Heart left ventricle (tissue), 16 donors: Measurements from ENCODE around the gene CS. TPM values are rescaled to one million over a fixed set of nuclear protein-coding genes. Genes with fewer than 3 reads are reported as not detected.
A peak's percentile ranks its signal among the peaks of the same experiment; 100 is the strongest.

Experiments used
- ATAC-seq, 4 donors: fragments of 200-7000 bp; cut with Tn5 transposase; one replicate each; pipeline ENCODE4 v1.9.1; 2020 to 2022; ENCODE audit warnings: moderate library complexity in 4 of 4, mild to moderate bottlenecking in 3 of 4, moderate number of reproducible peaks in 1 of 4
- DNase-seq, 5 donors: peaks; one replicate each; pipeline ENCODE4 v3.0.0-alpha.2; 2020
- H3K27ac ChIP-seq, 12 donors: fragments of 200-600 bp; sonication (generic) in 4 of 12; one replicate each; pipeline versions ENCODE4 v1.5.0 to v1.8.0; 2016 to 2022; ENCODE audit warnings: mild to moderate bottlenecking in 2 of 12
- H3K27me3 ChIP-seq, 9 donors: fragments of 200-600 bp; sonication (generic) in 2 of 9; one replicate each; pipeline versions ENCODE4 v1.5.1 to v1.8.0; 2016 to 2022; ENCODE audit warnings: mild to moderate bottlenecking in 3 of 9
- H3K36me3 ChIP-seq, 9 donors: fragments of 200-600 bp; sonication (generic) in 2 of 9; one replicate each; pipeline versions ENCODE4 v1.5.0 to v1.8.0; 2018 to 2022; ENCODE audit warnings: mild to moderate bottlenecking in 2 of 9
- H3K4me1 ChIP-seq, 12 donors: fragments of 200-600 bp; sonication (generic) in 4 of 12; one replicate each; pipeline versions ENCODE4 v1.5.0 to v1.8.0; 2016 to 2022; ENCODE audit warnings: mild to moderate bottlenecking in 3 of 12
- H3K4me3 ChIP-seq, 12 donors: fragments of 200-600 bp; sonication (generic) in 4 of 12; one replicate each; pipeline versions ENCODE4 v1.5.0 to v1.8.0; 2017 to 2022; ENCODE audit warnings: mild to moderate bottlenecking in 9 of 12, moderate library complexity in 4 of 12
- H3K9me3 ChIP-seq, 12 donors: fragments of 200-600 bp; sonication (generic) in 4 of 12; one replicate each; pipeline versions ENCODE4 v1.5.0 to v1.8.0; 2016 to 2022; ENCODE audit warnings: mild to moderate bottlenecking in 1 of 12
- POLR2A ChIP-seq, 2 donors: fragments of 450-650 bp; IDR thresholded peaks; one replicate each; pipeline ENCODE4 v1.6.1; 2017; ENCODE audit warnings: antibody characterized with exemption in 2 of 2, mild to moderate bottlenecking in 2 of 2, moderate library complexity in 2 of 2
- WGBS, 4 donors: extraction: QIAGEN DNeasy Blood & Tissue Kit in 2 of 4; methylation state at CpG; one replicate each; pipeline versions ENCODE4 v1.1.5 to v1.1.7; 2013 to 2018; 5-methylcytosine and 5-hydroxymethylcytosine counted together
- intact Hi-C, 10 donors: fragments of 100-400 bp; cut with DNase I; formaldehyde crosslinking; loops; one replicate each; pipeline versions ENCODE4 v1.11.1 to v1.14.2; 2022
- polyA plus RNA-seq, 2 donors: library from polyadenylated mRNA; stranded (reverse); fragments of 200-250 nt; gene quantifications; one replicate each; pipeline ENCODE4 v1.2.3, GENCODE V29; 2013
- total RNA-seq, 9 donors: library from RNA; depleted of rRNA in 2 of 9; stranded (reverse); fragments of >200 nt in 2 of 9; fragmentation: NEBNext Ultra II Directional in 3 of 9; extraction: Animal tissue kit (Norgen Biotek cat#: 25700) in 3 of 9; gene quantifications; one replicate each; pipeline versions ENCODE4 v1.1.0 to v1.2.4, GENCODE V29; 2016 to 2023
- TF ChIP-seq, protein P1 (sequence below), 12 donors: fragments of 200-600 bp; sonication (generic) in 4 of 12; IDR thresholded peaks; one replicate each; pipeline versions ENCODE4 v1.5.0 to v1.8.0; 2018 to 2022; ENCODE audit warnings: antibody characterized with exemption in 12 of 12, mild to moderate bottlenecking in 5 of 12
- donor health status: ischemic (EF 13 %, LVEDD 7.1; RV severe dilation, severe dysfunction).
- donor health status: healthy with polysubstance abuse.
- donor health status: DM: no; HTN: yes; CAD: no.
- donor health status: DM: no; HTN: no; CAD: no.
- donor health status: ischemic (EF 25% LVEDD 6.9; RV normal size, moderate dysfunction).
- donor health status: ischemic (EF 25% LVEDD 5.7; RV mildly dilated, moderate dysfunction).
- donor health status: healthy.
- donor health status: DM: yes; HTN: yes; CAD: no.
- donor health status: ischemic (EF 35%, LVEDD 5.7; RV mildly dilated, moderate dysfunction).
- donor health status: nonischemic (EF 11% LVEDD 7.7; RV severe dilation, severe dysfunction).
- donor health status: DM: yes; HTN: yes; CAD: no.
- donor health status: PGD.
- donor health status: ischemic (EF 29% LVEDD 5.4; RV normal size, mild dysfunction).
- donor health status: nonischemic (EF 23%, LVEDD 6.1; RV moderate dilation, normal function).

CS gene
- total and polyA plus RNA-seq, 11 donors = 165 to 866 (median 572) TPM

DNA sequence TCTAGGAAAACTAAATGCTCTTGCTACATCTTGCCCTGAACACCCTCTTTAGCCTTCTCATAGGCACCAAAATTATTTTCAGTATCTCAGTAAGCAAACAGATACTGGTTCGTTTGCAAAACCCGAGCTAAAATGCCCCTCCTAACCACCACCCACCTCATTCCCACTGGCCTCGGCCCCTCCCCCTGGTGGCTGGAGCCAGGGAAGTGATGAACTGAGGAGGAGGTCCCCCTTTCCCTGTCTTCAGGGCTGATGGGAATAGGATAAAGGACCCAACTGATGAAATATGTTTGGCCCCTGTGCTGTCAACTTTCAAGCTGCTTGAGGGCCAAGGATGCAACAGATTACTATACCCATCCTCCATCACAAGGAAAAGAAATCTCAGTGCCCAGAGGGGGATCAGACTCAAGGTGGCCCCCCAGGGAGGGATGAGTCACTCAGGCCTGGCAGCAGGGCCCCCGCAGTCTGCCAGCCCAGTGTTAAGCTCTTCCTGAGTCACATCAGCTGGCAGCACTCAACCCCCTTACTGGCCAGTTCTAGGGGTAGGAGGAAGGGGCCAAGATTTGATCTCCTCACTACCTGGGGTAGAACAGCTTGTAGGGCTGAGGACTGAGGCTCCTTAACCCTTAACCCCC, 43.7 kb downstream of the CS start:
- no peak for TF ChIP-seq POLR2A (IDR thresholded peaks at IDR 0.05)
- TF ChIP-seq, protein P1, sequence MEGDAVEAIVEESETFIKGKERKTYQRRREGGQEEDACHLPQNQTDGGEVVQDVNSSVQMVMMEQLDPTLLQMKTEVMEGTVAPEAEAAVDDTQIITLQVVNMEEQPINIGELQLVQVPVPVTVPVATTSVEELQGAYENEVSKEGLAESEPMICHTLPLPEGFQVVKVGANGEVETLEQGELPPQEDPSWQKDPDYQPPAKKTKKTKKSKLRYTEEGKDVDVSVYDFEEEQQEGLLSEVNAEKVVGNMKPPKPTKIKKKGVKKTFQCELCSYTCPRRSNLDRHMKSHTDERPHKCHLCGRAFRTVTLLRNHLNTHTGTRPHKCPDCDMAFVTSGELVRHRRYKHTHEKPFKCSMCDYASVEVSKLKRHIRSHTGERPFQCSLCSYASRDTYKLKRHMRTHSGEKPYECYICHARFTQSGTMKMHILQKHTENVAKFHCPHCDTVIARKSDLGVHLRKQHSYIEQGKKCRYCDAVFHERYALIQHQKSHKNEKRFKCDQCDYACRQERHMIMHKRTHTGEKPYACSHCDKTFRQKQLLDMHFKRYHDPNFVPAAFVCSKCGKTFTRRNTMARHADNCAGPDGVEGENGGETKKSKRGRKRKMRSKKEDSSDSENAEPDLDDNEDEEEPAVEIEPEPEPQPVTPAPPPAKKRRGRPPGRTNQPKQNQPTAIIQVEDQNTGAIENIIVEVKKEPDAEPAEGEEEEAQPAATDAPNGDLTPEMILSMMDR (IDR thresholded peaks at IDR 0.05) = peak in 1 of 12 donors; percentile 5
- peak overlapping the region in 1 of 12 donors; percentile 5 for H3K27ac ChIP-seq
- H3K9me3 ChIP-seq = no peaks in the 10 kb centered on the region
- H3K36me3 ChIP-seq = peaks cover 0 to 56% (median 50%) of the 10 kb centered on the region in 9 donors
- H3K4me1 ChIP-seq = peaks cover 5 to 29% (median 23%) of the 10 kb centered on the region in 12 donors
- DNase-seq (peak in 1 of 5 donors; percentile 35), ATAC-seq (no peak)
- no peaks in the 10 kb centered on the region for H3K27me3 ChIP-seq
- peak overlapping the region in 4 of 12 donors; percentile 85 to 99 (median 96) for H3K4me3 ChIP-seq
- intact Hi-C loops = loop anchor here in 4 of 10 donors (5.0 kb wide), 1 partner anchor 34 kb away; the partner anchor contains the start of genes NABP2 (in 4 of the 4) and RNF41 (in 4 of the 4)
- WGBS, 4 donors = 36 to 46% (median 41%) methylated on average over 4 of the region's 4 CpGs

DNA sequence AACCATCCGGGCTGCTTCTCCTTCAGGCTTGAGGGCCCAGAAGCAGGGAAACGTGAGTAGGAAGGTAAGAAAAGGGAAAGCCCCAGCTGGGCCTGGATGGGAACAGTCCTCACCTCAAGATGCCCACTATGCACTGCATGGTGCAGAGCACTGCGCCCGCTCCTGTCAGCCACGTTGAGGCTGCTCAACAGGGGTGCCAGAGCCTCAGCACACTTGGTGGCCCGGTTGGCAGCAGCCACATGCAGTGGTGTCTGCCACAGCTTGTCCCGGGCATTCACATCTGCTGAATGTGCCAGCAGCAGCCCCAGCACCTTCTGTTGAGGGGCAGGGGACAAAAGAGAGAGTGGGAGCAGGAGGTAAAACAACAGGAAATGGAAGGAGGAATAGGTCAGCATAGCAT, 44.5 kb downstream of the CS start:
- WGBS, 4 donors = 86 to 90% (median 87%) methylated on average over 7 of the region's 7 CpGs
- ATAC-seq (no peak), DNase-seq (peak in 1 of 5 donors; percentile 7)
- peaks cover 0 to 64% (median 58%) of the 10 kb centered on the region in 9 donors for H3K36me3 ChIP-seq
- no peak overlapping the region for H3K4me3 ChIP-seq
- no peaks in the 10 kb centered on the region for H3K27me3 ChIP-seq
- no peak overlapping the region for H3K27ac ChIP-seq
- intact Hi-C loops = loop anchor here in 4 of 10 donors (5.0 kb wide), 1 partner anchor 33 kb away; the partner anchor contains the start of genes NABP2 (in 4 of the 4) and RNF41 (in 4 of the 4)
- no peaks in the 10 kb centered on the region for H3K9me3 ChIP-seq
- peaks cover 5 to 29% (median 23%) of the 10 kb centered on the region in 12 donors for H3K4me1 ChIP-seq
- TF ChIP-seq POLR2A (IDR thresholded peaks at IDR 0.05) = no peak
- TF ChIP-seq, protein P1 (IDR thresholded peaks at IDR 0.05) = no peak

DNA sequence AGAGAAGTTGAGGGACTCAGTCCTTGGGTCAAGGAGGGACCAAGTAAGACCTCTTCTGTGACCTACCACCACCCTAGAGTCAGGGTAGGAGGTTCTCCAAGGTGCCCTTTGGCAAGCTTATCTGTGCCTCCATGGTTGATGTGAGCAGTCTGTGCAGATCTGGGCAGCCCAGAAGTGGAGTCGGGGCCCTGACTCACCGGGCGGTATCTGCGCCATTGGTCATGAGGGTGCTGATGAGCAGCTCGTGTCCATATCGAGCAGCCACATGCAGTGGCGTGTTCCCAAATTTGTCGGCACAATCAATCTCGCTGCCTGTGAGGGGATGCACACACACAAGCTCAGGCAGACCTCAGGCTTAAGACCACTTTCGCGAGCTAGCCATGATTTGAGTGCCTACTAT, 47.0 kb downstream of the CS start:
- no peaks in the 10 kb centered on the region for H3K27me3 ChIP-seq
- H3K27ac ChIP-seq = no peak overlapping the region
- intact Hi-C loops = no loop called here
- 89 to 94% (median 91%) methylated on average over 9 to 11 of the region's 11 CpGs for WGBS, 4 donors
- no peaks in the 10 kb centered on the region for H3K9me3 ChIP-seq
- TF ChIP-seq POLR2A (IDR thresholded peaks at IDR 0.05) = no peak
- TF ChIP-seq, protein P1 (IDR thresholded peaks at IDR 0.05) = no peak
- DNase-seq (no peak), ATAC-seq (no peak)
- no peak overlapping the region for H3K4me3 ChIP-seq
- H3K36me3 ChIP-seq = peaks cover 4 to 89% (median 84%) of the 10 kb centered on the region in 9 donors
- H3K4me1 ChIP-seq = peaks cover 5 to 21% (median 16%) of the 10 kb centered on the region in 12 donors

DNA sequence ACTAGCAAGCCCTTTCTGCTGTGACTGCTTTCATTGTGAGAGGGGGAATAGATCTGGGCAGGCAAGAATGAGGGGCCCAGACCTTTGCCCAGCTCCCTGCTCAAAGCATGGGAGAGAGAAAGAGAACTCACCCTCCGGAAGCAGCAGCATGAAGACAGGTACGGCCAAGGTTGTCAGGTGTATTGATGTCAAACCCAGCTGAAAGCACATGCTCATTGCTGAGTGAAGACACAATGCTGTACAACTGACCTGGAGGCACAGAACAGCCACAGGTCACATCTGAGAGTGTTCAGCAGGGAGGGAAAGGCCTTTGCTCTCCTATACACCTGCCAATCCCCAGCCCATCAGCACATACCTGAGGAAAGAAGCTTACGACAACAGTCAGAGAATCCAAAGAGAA, 47.5 kb downstream of the CS start:
- peaks cover 5 to 20% (median 16%) of the 10 kb centered on the region in 12 donors for H3K4me1 ChIP-seq
- H3K27me3 ChIP-seq = no peaks in the 10 kb centered on the region
- TF ChIP-seq, protein P1 (IDR thresholded peaks at IDR 0.05) = no peak
- no peak for TF ChIP-seq POLR2A (IDR thresholded peaks at IDR 0.05)
- no peak for DNase-seq
- intact Hi-C loops = no loop called here
- H3K9me3 ChIP-seq = no peaks in the 10 kb centered on the region
- no peak for ATAC-seq
- WGBS, 4 donors = 95 to 98% (median 96%) methylated on average over 3 of the region's 3 CpGs
- no peak overlapping the region for H3K4me3 ChIP-seq
- no peak overlapping the region for H3K27ac ChIP-seq
- peaks cover 4 to 94% (median 88%) of the 10 kb centered on the region in 9 donors for H3K36me3 ChIP-seq
